GM21423 (cell line): ENCODE data around the gene MAP2K2.

Source experiments
- ATAC-seq: cut with Tn5 transposase; IDR thresholded peaks from one replicate; pipeline ENCODE4 v1.9.1; 2021; ENCODE audit warnings: mild to moderate bottlenecking, moderate library complexity; ENCODE audit not compliant: unreplicated experiment

The MAP2K2 gene

GRCh38 chr19:4100647-4101495 is 23.1 kb downstream of the MAP2K2 start:
- ATAC-seq = no peak

DNA sequence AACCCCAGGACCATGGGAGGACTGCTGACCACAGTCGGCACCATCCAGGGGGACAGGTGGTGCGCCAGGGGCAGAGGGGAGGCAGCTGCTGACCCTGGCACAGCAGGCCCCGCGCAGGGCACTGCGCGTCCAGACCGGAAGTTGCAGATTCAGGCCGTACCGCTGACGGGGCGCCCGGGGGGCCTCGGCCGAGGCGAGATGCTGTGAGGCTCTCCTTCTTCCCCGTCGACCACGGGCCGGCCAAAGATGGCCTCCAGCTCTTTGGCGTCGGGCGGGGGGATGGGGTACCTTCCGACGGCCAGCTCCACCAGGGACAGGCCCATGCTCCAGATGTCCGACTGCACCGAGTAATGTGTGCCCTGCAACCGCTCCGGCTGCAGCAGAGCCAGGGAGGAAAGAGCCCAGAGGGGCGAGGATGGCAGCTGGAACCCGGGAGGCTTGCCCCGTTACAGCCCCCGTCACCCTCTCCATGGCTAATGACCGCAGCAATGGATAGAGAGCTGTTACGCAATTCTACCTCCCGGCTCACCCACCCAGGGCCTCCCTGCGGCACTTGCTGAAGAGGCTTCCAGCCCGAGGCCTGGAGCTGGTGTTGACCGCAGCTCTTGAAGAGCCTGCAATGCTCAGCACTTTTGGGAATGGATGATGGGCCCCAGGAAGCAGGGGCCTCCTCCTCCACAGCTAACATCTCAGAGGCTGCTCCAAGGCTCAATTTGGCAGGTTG is 24.7 kb downstream of the MAP2K2 start:
- ATAC-seq = no peak

GRCh38 chr19:4098493-4098892 is 25.4 kb downstream of the MAP2K2 start:
- ATAC-seq = no peak

DNA sequence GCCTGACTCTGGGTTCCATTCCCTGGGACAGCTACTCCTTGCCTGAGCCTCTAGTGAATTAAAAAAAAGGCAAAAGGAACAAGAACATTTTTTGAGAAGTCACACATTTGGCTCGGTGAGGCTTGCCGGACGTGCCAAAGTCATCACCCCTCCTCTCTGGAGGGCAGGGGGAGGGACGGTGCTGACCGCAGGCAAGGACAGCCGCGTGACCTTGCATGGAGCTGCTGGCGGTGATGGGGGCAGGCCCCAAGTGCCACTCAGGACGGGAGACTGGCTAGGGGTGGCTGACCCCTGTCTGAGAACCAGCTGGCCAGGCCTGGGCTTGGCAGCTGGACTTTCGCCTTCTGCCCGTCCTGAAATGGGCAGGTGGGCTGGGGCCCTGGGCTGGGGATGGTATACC is 26.4 kb downstream of the MAP2K2 start:
- ATAC-seq = no peak

DNA sequence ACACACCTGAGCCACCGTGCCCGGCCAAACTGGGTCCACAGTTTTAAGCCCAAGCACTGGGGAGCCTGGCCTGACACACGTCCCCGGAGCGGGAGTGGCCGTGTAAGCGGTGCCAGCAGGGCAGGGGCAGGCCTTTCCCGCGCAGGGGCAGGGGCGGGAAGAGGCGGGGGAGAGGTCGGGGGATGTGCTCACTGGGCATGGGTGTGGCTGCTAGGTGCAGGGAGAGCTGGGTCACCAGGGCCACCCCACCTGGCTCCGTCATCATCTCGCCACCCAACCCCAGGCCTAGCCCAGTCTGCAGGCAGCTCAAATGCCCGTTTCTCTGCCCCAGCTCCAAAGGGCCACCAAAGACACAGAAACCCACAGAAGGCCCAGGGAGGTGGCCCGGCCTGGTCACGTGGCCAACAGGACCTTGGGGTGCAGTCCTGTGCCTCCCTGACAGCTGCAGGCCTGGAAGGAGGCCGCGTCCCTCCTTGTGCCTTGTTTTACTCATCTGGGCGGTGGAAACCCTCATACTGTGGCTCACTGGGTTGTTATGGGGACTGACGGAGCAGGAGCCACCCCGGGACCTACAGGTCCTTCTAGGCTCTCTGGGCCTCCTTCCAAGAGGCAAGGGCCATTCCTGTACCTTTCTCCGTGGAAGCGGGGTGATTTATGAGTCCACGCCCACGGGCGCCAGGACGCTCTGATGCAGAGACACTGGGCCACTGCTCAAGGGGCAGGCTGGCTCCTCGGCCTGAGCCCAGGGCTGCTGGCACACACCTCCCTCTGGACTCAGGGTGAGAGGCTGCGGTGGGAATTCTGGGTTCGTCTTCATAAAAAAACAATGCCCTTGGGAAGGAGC is 27.7 kb downstream of the MAP2K2 start:
- ATAC-seq = no peak

- no peak for ATAC-seq
Observed at GRCh38 chr19:4095488-4095844, 28.5 kb downstream of the MAP2K2 start.

GRCh38 chr19:4094761-4095487 is 29.0 kb downstream of the MAP2K2 start:
- no peak for ATAC-seq

GRCh38 chr19:4094291-4094690 is 29.6 kb downstream of the MAP2K2 start:
- ATAC-seq = no peak

DNA sequence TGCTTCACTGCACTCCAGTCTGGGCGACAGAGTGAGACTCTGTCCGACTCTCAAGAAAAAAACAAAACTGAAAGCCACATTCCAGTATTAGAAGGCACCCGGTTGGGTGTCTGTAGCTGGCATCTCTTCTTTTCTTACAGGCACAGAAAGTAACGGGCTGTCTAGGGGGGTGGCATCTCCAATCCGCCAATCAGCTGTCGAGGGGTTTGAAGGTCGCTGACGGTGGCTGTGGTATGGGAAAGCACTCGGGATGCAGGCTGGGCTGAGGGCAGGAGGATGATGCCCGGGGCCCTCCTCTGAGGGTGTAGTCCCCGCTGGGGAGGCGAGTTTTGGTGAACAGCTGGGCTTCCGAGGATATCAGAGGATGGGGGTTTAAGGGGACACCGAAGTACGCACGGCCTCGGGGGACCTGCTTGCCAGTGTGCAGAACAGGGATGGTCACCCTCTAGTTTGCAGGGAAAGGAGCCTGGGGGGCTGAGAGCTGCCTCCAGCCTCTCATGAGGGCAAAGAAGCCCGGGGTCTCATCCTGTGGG is 30.2 kb downstream of the MAP2K2 start:
- no peak for ATAC-seq

GRCh38 chr19:4090356-4091220 is 33.3 kb downstream of the MAP2K2 start:
- no peak for ATAC-seq

GRCh38 chr19:4089946-4090345 is 34.0 kb downstream of the MAP2K2 start:
- ATAC-seq = no peak

- peak; percentile 69 for ATAC-seq
Observed at GRCh38 chr19:4089400-4089908, 34.5 kb downstream of the MAP2K2 start.

- peak; percentile 25 for ATAC-seq
Observed at GRCh38 chr19:4088975-4089374, 34.9 kb downstream of the MAP2K2 start.

DNA sequence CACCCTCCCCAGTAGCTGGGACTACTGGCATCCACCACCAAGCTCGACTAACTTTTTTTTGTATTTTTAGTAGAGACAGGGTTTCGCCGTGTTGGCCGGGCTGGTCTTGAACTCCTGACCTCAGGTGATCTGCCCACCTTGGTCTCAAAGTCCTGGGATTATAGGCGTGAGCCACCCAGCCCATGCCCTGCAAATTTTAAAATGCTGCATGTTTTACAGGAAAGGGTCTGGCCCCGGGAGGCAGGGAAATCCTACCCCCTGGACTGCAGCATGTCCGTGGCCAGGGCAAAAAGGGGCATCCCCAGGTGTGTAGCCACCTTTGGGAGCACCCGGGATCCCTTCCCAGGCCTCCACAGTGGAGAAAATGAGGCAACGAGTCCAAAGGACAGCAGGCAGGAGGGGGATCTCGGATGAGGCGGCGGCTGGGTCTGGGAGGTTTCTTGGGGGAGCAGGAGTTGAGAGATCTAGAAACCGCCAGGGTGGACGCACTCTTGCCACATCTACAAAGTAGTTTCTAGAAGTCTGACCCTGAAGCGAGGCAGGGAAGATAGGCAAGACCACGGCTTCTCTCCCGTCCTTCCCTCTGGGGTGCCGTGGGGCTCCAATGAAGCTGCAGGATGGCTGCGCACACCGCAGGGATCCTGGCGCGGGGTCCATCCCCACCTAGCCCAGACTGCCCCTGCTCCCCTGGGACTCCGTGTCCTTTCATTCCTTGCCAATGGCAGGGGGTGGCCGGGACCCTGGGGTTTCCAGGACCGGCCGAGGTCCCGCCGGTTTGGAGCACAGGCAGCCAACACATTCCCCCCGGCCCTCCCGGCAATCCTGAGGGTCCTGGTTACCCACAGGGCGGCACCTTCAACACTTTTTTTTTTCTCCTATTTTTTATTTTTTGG is 35.9 kb downstream of the MAP2K2 start:
- no peak for ATAC-seq

GRCh38 chr19:4086411-4086867 is 37.5 kb downstream of the MAP2K2 start:
- ATAC-seq = no peak

DNA sequence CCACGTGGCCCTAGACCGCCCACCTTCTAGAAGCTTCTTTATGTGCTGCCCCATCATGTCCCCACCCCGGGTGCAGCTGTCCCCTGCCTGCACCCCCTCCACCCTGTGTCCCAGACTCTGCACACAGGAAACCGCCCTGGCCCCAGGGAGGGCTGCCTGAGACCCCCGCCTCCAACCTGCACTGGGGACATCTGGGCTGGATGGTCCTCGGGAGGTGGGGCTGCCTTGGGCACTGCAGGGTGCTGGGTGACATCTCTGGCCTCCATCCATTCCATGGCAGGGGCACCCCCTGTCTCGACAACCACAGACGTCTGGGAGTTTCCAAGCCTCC is 39.4 kb downstream of the MAP2K2 start:
- no peak for ATAC-seq

- no peak for ATAC-seq
Observed at GRCh38 chr19:4083677-4084546, 40.0 kb downstream of the MAP2K2 start.
